ENCODE measurements around the gene USP48.

USP48 gene

GRCh38 chr1:21641537-21641936 is 141.4 kb downstream of the USP48 start:
- H3K27ac ChIP-seq: peak overlapping the region; percentile 57; the same call in 1 of the 2 replicates
- TF ChIP-seq CTCF (conservative IDR thresholded peaks at IDR 0.05): no peak

- TF ChIP-seq CTCF (conservative IDR thresholded peaks at IDR 0.05): no peak
Observed at GRCh38 chr1:21641076-21641475, 141.9 kb downstream of the USP48 start.

GRCh38 chr1:21640653-21641052 is 142.3 kb downstream of the USP48 start:
- H3K27ac ChIP-seq: peak overlapping the region; percentile 57
- TF ChIP-seq CTCF (conservative IDR thresholded peaks at IDR 0.05): no peak

More at GRCh38 chr1:21641076-21641475, 141.9 kb downstream of the USP48 start:
- H3K27ac ChIP-seq: peak overlapping the region; percentile 57; the same call in 1 of the 2 replicates

- H3K27ac ChIP-seq: peak overlapping the region; percentile 57
- TF ChIP-seq CTCF (conservative IDR thresholded peaks at IDR 0.05): no peak
Observed at GRCh38 chr1:21639594-21640041, 143.3 kb downstream of the USP48 start.

- no peak for TF ChIP-seq CTCF (conservative IDR thresholded peaks at IDR 0.05)
- peak overlapping the region; percentile 57 for H3K27ac ChIP-seq
Observed at GRCh38 chr1:21638531-21639341, 144.2 kb downstream of the USP48 start.

GRCh38 chr1:21637514-21637913 is 145.4 kb downstream of the USP48 start:
- H3K27ac ChIP-seq: peak overlapping the region; percentile 35; the same call in 1 of the 2 replicates
- no peak for TF ChIP-seq CTCF (conservative IDR thresholded peaks at IDR 0.05)

- peak overlapping the region; percentile 99 for H3K27ac ChIP-seq
- TF ChIP-seq CTCF (conservative IDR thresholded peaks at IDR 0.05): no peak
Observed at GRCh38 chr1:21636029-21636428, 146.9 kb downstream of the USP48 start.

Data from VCaP (cell line).